Measurements from ENCODE around the gene PKNOX1. TPM values are rescaled to one million over a fixed set of nuclear protein-coding genes. Genes with fewer than 3 reads are reported as not detected.
A peak's percentile ranks its signal among the peaks of the same experiment; 100 is the strongest.
"Not testable (repeated sequence)": the region's sequence is repeated elsewhere in the genome, so short reads cannot be mapped to it uniquely, and the experiment has no call there.

PKNOX1 gene
- total RNA-seq, 1 experiment from 2014 or later: 43.4 TPM

DNA sequence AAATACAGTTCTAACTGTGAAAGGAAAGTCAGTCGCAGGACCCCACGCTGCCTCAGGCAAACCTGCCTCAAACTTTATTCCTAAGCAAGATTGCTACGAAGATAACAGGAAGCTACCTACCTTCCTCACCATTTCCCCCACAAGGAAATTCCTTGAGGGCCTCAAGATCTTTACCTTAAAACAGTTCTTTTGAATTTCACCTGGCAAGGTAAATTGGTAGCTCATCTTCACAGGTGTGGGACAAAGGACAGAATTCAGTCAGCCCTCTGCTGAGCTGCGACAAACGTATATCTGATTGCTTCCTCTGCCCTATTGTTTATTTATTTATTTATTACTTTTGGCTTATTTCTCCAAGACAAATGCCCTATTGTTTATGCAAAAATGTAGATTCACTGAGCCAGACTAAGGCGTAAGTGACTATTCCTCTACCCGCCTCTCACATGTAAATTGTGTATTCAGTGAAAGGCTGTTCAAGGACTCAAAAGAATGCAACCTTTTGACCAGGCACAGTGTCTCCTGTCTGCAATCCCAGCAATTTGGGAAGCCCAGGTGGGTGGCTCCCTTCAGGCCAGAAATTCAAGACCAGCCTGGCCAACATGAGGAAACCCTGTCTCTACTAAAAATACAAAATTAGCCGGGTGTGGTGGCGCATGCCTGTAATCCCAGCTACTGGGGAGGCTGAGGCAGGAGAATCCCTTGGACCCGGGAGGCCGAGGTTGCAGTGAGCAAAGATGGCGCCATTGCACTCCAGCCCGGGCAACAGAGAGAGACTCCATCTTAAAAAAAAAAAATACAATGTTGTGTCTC lies 17.3 kb upstream of the PKNOX1 start:
- Histone ChIP-seq H2BK5ac (ENCODE audit: insufficient read length, low read length) (peak overlapping the region; percentile 7), H3K9ac (ENCODE audit: extremely low read depth, insufficient read length, low read length) (no peak overlapping the region), H2AFZ (ENCODE audit: low read length) (no peak overlapping the region)

DNA sequence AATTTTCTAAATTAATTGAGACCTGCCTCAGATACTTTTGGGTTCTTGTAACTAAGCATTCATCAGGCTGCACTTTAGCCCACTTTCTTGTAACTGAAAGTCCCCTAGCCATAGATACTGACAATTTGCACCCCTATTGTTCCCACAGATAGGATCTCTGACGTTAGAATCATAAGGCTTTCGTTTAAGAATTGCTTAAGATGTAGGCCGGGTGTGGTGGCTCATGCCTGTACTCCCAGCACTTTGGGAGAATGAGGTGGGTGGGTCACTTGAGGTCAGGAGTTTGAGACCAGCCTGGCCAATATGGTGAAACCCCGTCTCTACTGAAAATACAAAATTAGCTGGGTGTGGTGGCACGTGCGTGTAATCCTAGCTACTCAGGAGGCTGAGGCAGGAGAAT lies 16.2 kb upstream of the PKNOX1 start:
- H3K23me2 ChIP-seq (ENCODE audit: insufficient read length, low read depth, low read length, poor library complexity, severe bottlenecking); H4K91ac ChIP-seq (ENCODE audit: insufficient read length, low read depth, low read length); H3K9me3 ChIP-seq (ENCODE audit: control insufficient read depth, low read depth, low read length); H2BK5ac ChIP-seq (ENCODE audit: insufficient read length, low read length); H2AFZ ChIP-seq (ENCODE audit: low read length); H4K5ac ChIP-seq (ENCODE audit: insufficient read length, low read depth, low read length); H3K27me3 Mint-ChIP-seq (ENCODE audit: low read depth); H4K20me1 ChIP-seq (ENCODE audit: control insufficient read depth, insufficient read depth, insufficient read length); H3K9me3 Mint-ChIP-seq; DNase-seq; H2BK20ac ChIP-seq (ENCODE audit: low read depth, low read length, poor library complexity, severe bottlenecking); H3K27me3 ChIP-seq (ENCODE audit: insufficient read depth, low read length); H3K79me1 ChIP-seq (ENCODE audit: insufficient read depth, low read depth, low read length, poor library complexity, severe bottlenecking); H3K4me1 ChIP-seq (ENCODE audit: insufficient read depth, low read length); H2BK15ac ChIP-seq (ENCODE audit: low read depth, low read length); H3K9ac ChIP-seq (ENCODE audit: extremely low read depth, insufficient read length, low read length); H3K4me2 ChIP-seq (ENCODE audit: insufficient read depth, insufficient read length, low read length); H3K79me2 ChIP-seq (ENCODE audit: insufficient read depth, low read length); H2AK5ac ChIP-seq (ENCODE audit: insufficient read length, low read length); H3K4ac ChIP-seq (ENCODE audit: low read depth, low read length); H4K8ac ChIP-seq (replicated peaks; ENCODE audit: insufficient read length, low read depth, low read length); H3K23ac ChIP-seq (ENCODE audit: insufficient read length, low read depth, low read length); H2BK120ac ChIP-seq (ENCODE audit: low read depth, low read length, poor library complexity, severe bottlenecking); H3T11ph ChIP-seq (ENCODE audit: low read length); H3K36me3 Mint-ChIP-seq (ENCODE audit: insufficient read depth in 1 of 3, low read depth in 3 of 3); H3K56ac ChIP-seq (ENCODE audit: insufficient read length, low read depth, low read length): not testable (repeated sequence)
- Histone ChIP-seq H3K18ac (ENCODE audit: insufficient read length, low read depth, low read length) (peak overlapping the region; percentile 36), H3K14ac (ENCODE audit: insufficient read depth, low read length) (peak overlapping the region; percentile 43; the same call in 1 of the 2 replicates), H2BK12ac (ENCODE audit: insufficient read length, low read depth, low read length) (peak overlapping the region; percentile 84), H3K27ac (ENCODE audit: insufficient read length, low read depth, low read length) (peak overlapping the region; percentile 98)
- peak overlapping the region; percentile 87 to 100 (median 99) for H3K27ac Mint-ChIP-seq
- peak overlapping the region in 1 of 2 experiments; percentile 35; a peak in 2 of 5 replicates for H3K4me3 Mint-ChIP-seq
- WGBS (ENCODE audit: extremely low coverage, insufficient read length, low lambda C conversion rate): no CpG with 5 or more reads among the region's 6 CpGs
- H3K4me1 Mint-ChIP-seq: peaks cover 49 to 55% of the 10 kb centered on the region in 2 experiments

More for the DNA sequence above, 17.3 kb upstream of the PKNOX1 start:
- DNase-seq: peak; percentile 90
- Histone ChIP-seq H3K4me1 (ENCODE audit: insufficient read depth, low read length) (peaks cover 6% of the 10 kb centered on the region; the same call in 1 of the 2 replicates), H3K27me3 (ENCODE audit: insufficient read depth, low read length) (no peaks in the 10 kb centered on the region), H3K9me3 (ENCODE audit: control insufficient read depth, low read depth, low read length) (no peaks in the 10 kb centered on the region), H4K5ac (ENCODE audit: insufficient read length, low read depth, low read length) (no peak overlapping the region), H3T11ph (ENCODE audit: low read length) (no peak overlapping the region), H3K56ac (ENCODE audit: insufficient read length, low read depth, low read length) (no peak overlapping the region), H2AK5ac (ENCODE audit: insufficient read length, low read length) (no peak overlapping the region), H4K20me1 (ENCODE audit: control insufficient read depth, insufficient read depth, insufficient read length) (no peaks in the 10 kb centered on the region), H3K23ac (ENCODE audit: insufficient read length, low read depth, low read length) (no peak overlapping the region), H3K14ac (ENCODE audit: insufficient read depth, low read length) (no peak overlapping the region; the same call in 1 of the 2 replicates), H2BK120ac (ENCODE audit: low read depth, low read length, poor library complexity, severe bottlenecking) (no peak overlapping the region), H4K91ac (ENCODE audit: insufficient read length, low read depth, low read length) (no peak overlapping the region), H4K8ac (replicated peaks; ENCODE audit: insufficient read length, low read depth, low read length) (no peak overlapping the region), H3K18ac (ENCODE audit: insufficient read length, low read depth, low read length) (peak overlapping the region; percentile 85), H3K4me2 (ENCODE audit: insufficient read depth, insufficient read length, low read length) (no peak overlapping the region), H3K79me2 (ENCODE audit: insufficient read depth, low read length) (no peaks in the 10 kb centered on the region), H2BK15ac (ENCODE audit: low read depth, low read length) (no peak overlapping the region), H2BK20ac (ENCODE audit: low read depth, low read length, poor library complexity, severe bottlenecking) (peak overlapping the region; percentile 84), H2BK12ac (ENCODE audit: insufficient read length, low read depth, low read length) (no peak overlapping the region), H3K27ac (ENCODE audit: insufficient read length, low read depth, low read length) (peak overlapping the region; percentile 98), H3K4ac (ENCODE audit: low read depth, low read length) (no peak overlapping the region), H3K79me1 (ENCODE audit: insufficient read depth, low read depth, low read length, poor library complexity, severe bottlenecking) (no peaks in the 10 kb centered on the region), H3K23me2 (ENCODE audit: insufficient read length, low read depth, low read length, poor library complexity, severe bottlenecking) (no peaks in the 10 kb centered on the region)
- WGBS (ENCODE audit: extremely low coverage, insufficient read length, low lambda C conversion rate): no CpG with 5 or more reads among the region's 13 CpGs
- Mint-ChIP-seq H3K27me3 (ENCODE audit: low read depth) (no peaks in the 10 kb centered on the region), H3K4me3 (no peak overlapping the region), H3K9me3 (peaks cover 5 to 7% of the 10 kb centered on the region in 2 experiments; a peak in 4 of 5 replicates), H3K4me1 (peaks cover 40 to 47% of the 10 kb centered on the region in 2 experiments), H3K27ac (peak overlapping the region; percentile 87 to 100 (median 99)), H3K36me3 (ENCODE audit: insufficient read depth in 1 of 3, low read depth in 3 of 3) (peaks cover 0 to 8% (median 7%) of the 10 kb centered on the region in 3 experiments; a peak in 3 of 7 replicates)
- TF ChIP-seq, protein P1, sequence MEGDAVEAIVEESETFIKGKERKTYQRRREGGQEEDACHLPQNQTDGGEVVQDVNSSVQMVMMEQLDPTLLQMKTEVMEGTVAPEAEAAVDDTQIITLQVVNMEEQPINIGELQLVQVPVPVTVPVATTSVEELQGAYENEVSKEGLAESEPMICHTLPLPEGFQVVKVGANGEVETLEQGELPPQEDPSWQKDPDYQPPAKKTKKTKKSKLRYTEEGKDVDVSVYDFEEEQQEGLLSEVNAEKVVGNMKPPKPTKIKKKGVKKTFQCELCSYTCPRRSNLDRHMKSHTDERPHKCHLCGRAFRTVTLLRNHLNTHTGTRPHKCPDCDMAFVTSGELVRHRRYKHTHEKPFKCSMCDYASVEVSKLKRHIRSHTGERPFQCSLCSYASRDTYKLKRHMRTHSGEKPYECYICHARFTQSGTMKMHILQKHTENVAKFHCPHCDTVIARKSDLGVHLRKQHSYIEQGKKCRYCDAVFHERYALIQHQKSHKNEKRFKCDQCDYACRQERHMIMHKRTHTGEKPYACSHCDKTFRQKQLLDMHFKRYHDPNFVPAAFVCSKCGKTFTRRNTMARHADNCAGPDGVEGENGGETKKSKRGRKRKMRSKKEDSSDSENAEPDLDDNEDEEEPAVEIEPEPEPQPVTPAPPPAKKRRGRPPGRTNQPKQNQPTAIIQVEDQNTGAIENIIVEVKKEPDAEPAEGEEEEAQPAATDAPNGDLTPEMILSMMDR (conservative IDR thresholded peaks at IDR 0.05): no peak

All from H9 (cell line).